Skeletal muscle satellite cell (primary cell): ENCODE results near the gene APRT.

ENCODE experiments used
- H3K27me3 ChIP-seq: 2 replicates; pipeline ENCODE4 v1.7.0; 2013; ENCODE audit warnings: low read length; ENCODE audit not compliant: control insufficient read depth, insufficient read depth
- H3K36me3 ChIP-seq: 2 replicates; pipeline ENCODE4 v1.7.0; 2013; ENCODE audit warnings: mild to moderate bottlenecking, control low read depth, low read length; ENCODE audit not compliant: insufficient read depth
- H3K4me1 ChIP-seq: 2 replicates; pipeline ENCODE4 v1.7.0; 2013; ENCODE audit warnings: low read length; ENCODE audit not compliant: control insufficient read depth, insufficient read depth
- H3K4me2 ChIP-seq: 2 replicates; pipeline ENCODE4 v1.7.0; 2013; ENCODE audit warnings: mild to moderate bottlenecking, low read length
- H3K4me3 ChIP-seq: 2 replicates; pipeline ENCODE4 v1.7.0; 2013; ENCODE audit warnings: low read length
- H3K9ac ChIP-seq: 2 replicates; pipeline ENCODE4 v1.7.0; 2013; ENCODE audit warnings: mild to moderate bottlenecking, low read depth, low read length, moderate library complexity
- H3K9me3 ChIP-seq: replicated peaks from 2 replicates; pipeline ENCODE4 v1.7.0; 2013; ENCODE audit warnings: mild to moderate bottlenecking, control low read depth, low read length

Gene APRT

GRCh38 chr16:88853325-88853941 lies 41.7 kb upstream of the APRT start:
- Histone ChIP-seq H3K9me3 (no peaks in the 10 kb centered on the region), H3K36me3 (peaks cover under 1% of the 10 kb centered on the region), H3K4me3 (no peak overlapping the region), H3K27me3 (no peaks in the 10 kb centered on the region), H3K4me2 (no peak overlapping the region), H3K4me1 (peaks cover 18% of the 10 kb centered on the region), H3K9ac (no peak overlapping the region)

GRCh38 chr16:88851616-88852015 lies 39.9 kb upstream of the APRT start:
- H3K4me3 ChIP-seq, result no peak overlapping the region
- H3K4me2 ChIP-seq, result no peak overlapping the region
- H3K9me3 ChIP-seq, result no peaks in the 10 kb centered on the region
- H3K27me3 ChIP-seq, result no peaks in the 10 kb centered on the region
- H3K36me3 ChIP-seq, result no peaks in the 10 kb centered on the region
- H3K9ac ChIP-seq, result no peak overlapping the region
- peaks cover 11% of the 10 kb centered on the region for H3K4me1 ChIP-seq

GRCh38 chr16:88850531-88851199 lies 38.9 kb upstream of the APRT start:
- Histone ChIP-seq H3K4me1 (peaks cover 6% of the 10 kb centered on the region), H3K9me3 (no peaks in the 10 kb centered on the region), H3K27me3 (no peaks in the 10 kb centered on the region), H3K4me3 (no peak overlapping the region), H3K36me3 (no peaks in the 10 kb centered on the region), H3K9ac (no peak overlapping the region), H3K4me2 (no peak overlapping the region)

- Histone ChIP-seq H3K4me3 (no peak overlapping the region), H3K27me3 (no peaks in the 10 kb centered on the region), H3K4me1 (no peaks in the 10 kb centered on the region), H3K36me3 (no peaks in the 10 kb centered on the region), H3K4me2 (no peak overlapping the region), H3K9ac (no peak overlapping the region), H3K9me3 (no peaks in the 10 kb centered on the region)
Measured at GRCh38 chr16:88848557-88848956, 36.8 kb upstream of the APRT start.

- Histone ChIP-seq H3K9ac (no peak overlapping the region), H3K9me3 (no peaks in the 10 kb centered on the region), H3K4me2 (no peak overlapping the region), H3K4me3 (no peak overlapping the region), H3K27me3 (no peaks in the 10 kb centered on the region), H3K4me1 (no peaks in the 10 kb centered on the region), H3K36me3 (no peaks in the 10 kb centered on the region)
Measured at GRCh38 chr16:88847654-88848053, 35.9 kb upstream of the APRT start.

- Histone ChIP-seq H3K4me2 (no peak overlapping the region), H3K4me3 (no peak overlapping the region), H3K36me3 (no peaks in the 10 kb centered on the region), H3K27me3 (no peaks in the 10 kb centered on the region), H3K4me1 (no peaks in the 10 kb centered on the region), H3K9me3 (no peaks in the 10 kb centered on the region), H3K9ac (no peak overlapping the region)
Measured at GRCh38 chr16:88846088-88846487, 34.4 kb upstream of the APRT start.

- H3K9ac ChIP-seq, result no peak overlapping the region
- no peak overlapping the region for H3K4me2 ChIP-seq
- H3K9me3 ChIP-seq, result no peaks in the 10 kb centered on the region
- peaks cover 8% of the 10 kb centered on the region for H3K36me3 ChIP-seq
- no peaks in the 10 kb centered on the region for H3K4me1 ChIP-seq
- H3K27me3 ChIP-seq, result no peaks in the 10 kb centered on the region
- H3K4me3 ChIP-seq, result no peak overlapping the region
Measured at GRCh38 chr16:88844419-88845036, 32.8 kb upstream of the APRT start.

- Histone ChIP-seq H3K9ac (no peak overlapping the region), H3K4me1 (no peaks in the 10 kb centered on the region), H3K36me3 (peaks cover 13% of the 10 kb centered on the region)
Measured at GRCh38 chr16:88843256-88843655, 31.5 kb upstream of the APRT start.

GRCh38 chr16:88842806-88843205 lies 31.1 kb upstream of the APRT start:
- Histone ChIP-seq H3K36me3 (peaks cover 17% of the 10 kb centered on the region), H3K4me3 (no peak overlapping the region)

More at GRCh38 chr16:88843256-88843655, 31.5 kb upstream of the APRT start:
- Histone ChIP-seq H3K9me3 (no peaks in the 10 kb centered on the region), H3K4me3 (no peak overlapping the region), H3K27me3 (no peaks in the 10 kb centered on the region), H3K4me2 (no peak overlapping the region)

GRCh38 chr16:88842308-88842756 lies 30.6 kb upstream of the APRT start:
- Histone ChIP-seq H3K9me3 (no peaks in the 10 kb centered on the region), H3K36me3 (peaks cover 18% of the 10 kb centered on the region), H3K4me1 (no peaks in the 10 kb centered on the region), H3K9ac (no peak overlapping the region), H3K27me3 (no peaks in the 10 kb centered on the region), H3K4me2 (no peak overlapping the region), H3K4me3 (no peak overlapping the region)

More at GRCh38 chr16:88842806-88843205, 31.1 kb upstream of the APRT start:
- no peaks in the 10 kb centered on the region for H3K27me3 ChIP-seq
- H3K4me1 ChIP-seq, result no peaks in the 10 kb centered on the region
- H3K9me3 ChIP-seq, result no peaks in the 10 kb centered on the region
- no peak overlapping the region for H3K4me2 ChIP-seq
- H3K9ac ChIP-seq, result no peak overlapping the region

- Histone ChIP-seq H3K36me3 (peaks cover 18% of the 10 kb centered on the region), H3K27me3 (no peaks in the 10 kb centered on the region), H3K4me1 (no peaks in the 10 kb centered on the region), H3K4me3 (no peak overlapping the region), H3K4me2 (no peak overlapping the region), H3K9ac (no peak overlapping the region), H3K9me3 (no peaks in the 10 kb centered on the region)
Measured at GRCh38 chr16:88841521-88842307, 30.0 kb upstream of the APRT start.
